Testis (tissue), 3 donors: ENCODE data around the gene MANSC1. TPM values are rescaled to one million over a fixed set of nuclear protein-coding genes. Genes with fewer than 3 reads are reported as not detected.
"Not testable (repeated sequence)": the region's sequence is repeated elsewhere in the genome, so short reads cannot be mapped to it uniquely, and the experiment has no call there.

Experiments used
- DNase-seq: peaks from one replicate; pipeline ENCODE4 v3.0.0-alpha.2; 2019
- H3K27ac ChIP-seq, 2 donors: fragments of 200-600 bp; sonication (generic); one replicate each; pipeline ENCODE4 v1.5.1; 2019
- H3K27me3 ChIP-seq: fragments of 200-600 bp; sonication (generic); one replicate; pipeline ENCODE4 v1.5.1; 2019
- H3K36me3 ChIP-seq: fragments of 200-600 bp; sonication (generic); one replicate; pipeline ENCODE4 v1.5.1; 2017; ENCODE audit warnings: low read depth; ENCODE audit errors: missing control alignments
- H3K4me1 ChIP-seq: fragments of 200-600 bp; sonication (generic); one replicate; pipeline ENCODE4 v1.5.1; 2019
- H3K4me3 ChIP-seq, 2 donors: fragments of 200-600 bp; sonication (generic); one replicate each; pipeline ENCODE4 v1.5.1; 2017 to 2019
- H3K9me3 ChIP-seq: fragments of 200-600 bp; sonication (generic); one replicate; pipeline ENCODE4 v1.5.1; 2017
- CTCF ChIP-seq, 3 experiments: fragments of 450-650 bp in 2 of 3; fragments of 200-600 bp in 1 of 3; sonication (generic) in 1 of 3; IDR thresholded peaks; one replicate each; pipeline ENCODE4 v1.5.1; 2016 to 2019; ENCODE audit warnings: antibody characterized with exemption in 3 of 3, mild to moderate bottlenecking in 2 of 3, moderate library complexity in 1 of 3
- POLR2A ChIP-seq: fragments of 450-650 bp; IDR thresholded peaks from one replicate; pipeline ENCODE4 v1.6.1; 2017; ENCODE audit warnings: antibody characterized with exemption, mild to moderate bottlenecking, moderate library complexity
- WGBS, 2 donors: methylation state at CpG; one replicate each; pipeline ENCODE4 v1.1.5; 2018; 5-methylcytosine and 5-hydroxymethylcytosine counted together
- intact Hi-C: fragments of 100-400 bp; cut with DNase I; formaldehyde crosslinking; loops from one replicate; pipeline ENCODE4 v1.15.1; 2023; ENCODE audit warnings: low total_unique reads
- polyA plus RNA-seq: library from polyadenylated mRNA; stranded (reverse); fragments of 350-450 nt; fragmentation: Illumina TruSeq; extraction: RNeasy Lipid Tissue Mini Kit (QIAGEN cat#74804); gene quantifications from one replicate; pipeline ENCODE4 v1.2.3, GENCODE V29; 2014; ENCODE audit warnings: low read depth, low replicate concordance; ENCODE audit not compliant: insufficient read depth
- total RNA-seq, 2 donors: library from RNA; depleted of rRNA; stranded (reverse); fragments of >200 nt; gene quantifications; one replicate each; pipeline ENCODE4 v1.2.3, GENCODE V29; 2016

The MANSC1 gene
- total and polyA plus RNA-seq, 3 donors from 2014 or later: 24.0 to 30.3 (median 24.7) TPM

- intact Hi-C loops: no loop called here
- H3K9me3 ChIP-seq: no peaks in the 10 kb centered on the region
- H3K27ac ChIP-seq: no peak overlapping the region
- WGBS, 2 donors: 77 to 86% methylated on average over 1 of the region's 1 CpG
- H3K4me1 ChIP-seq: peaks cover 19% of the 10 kb centered on the region
- H3K36me3 ChIP-seq: no peaks in the 10 kb centered on the region
- no peak for DNase-seq
- no peaks in the 10 kb centered on the region for H3K27me3 ChIP-seq
- H3K4me3 ChIP-seq: no peak overlapping the region
- TF ChIP-seq POLR2A: no peak
- TF ChIP-seq CTCF (IDR thresholded peaks at IDR 0.05): no peak
Observed at GRCh38 chr12:12353276-12353675, 3.2 kb upstream of the MANSC1 start.

GRCh38 chr12:12351468-12352185, 1.6 kb upstream of the MANSC1 start:
- 76 to 84% methylated on average over 19 of the region's 19 CpGs for WGBS, 2 donors
- H3K9me3 ChIP-seq, intact Hi-C loops: not testable (repeated sequence)

GRCh38 chr12:12350868-12351463, 924 bp upstream of the MANSC1 start:
- intact Hi-C loops: no loop called here
- H3K27ac ChIP-seq: peak overlapping the region; percentile 61 to 86
- no peak for DNase-seq
- no peaks in the 10 kb centered on the region for H3K36me3 ChIP-seq
- no peaks in the 10 kb centered on the region for H3K27me3 ChIP-seq
- WGBS, 2 donors: 46 to 52% methylated on average over 3 of the region's 3 CpGs
- TF ChIP-seq POLR2A (no peak), CTCF (IDR thresholded peaks at IDR 0.05) (no peak)
- peaks cover 11% of the 10 kb centered on the region for H3K4me1 ChIP-seq
- no peak overlapping the region for H3K4me3 ChIP-seq
- no peaks in the 10 kb centered on the region for H3K9me3 ChIP-seq

More at GRCh38 chr12:12351468-12352185, 1.6 kb upstream of the MANSC1 start:
- H3K4me3 ChIP-seq, H3K27me3 ChIP-seq, DNase-seq, H3K36me3 ChIP-seq: not testable (repeated sequence)
- Histone ChIP-seq H3K4me1 (peaks cover 11% of the 10 kb centered on the region), H3K27ac (peak overlapping the region in 1 of 2 donors; percentile 86)

- intact Hi-C loops: no loop called here
- H3K9me3 ChIP-seq: no peaks in the 10 kb centered on the region
- no peaks in the 10 kb centered on the region for H3K27me3 ChIP-seq
- 81 to 86% methylated on average over 8 of the region's 8 CpGs for WGBS, 2 donors
- no peak for DNase-seq
- TF ChIP-seq POLR2A (no peak), CTCF (IDR thresholded peaks at IDR 0.05) (no peak)
- no peaks in the 10 kb centered on the region for H3K4me1 ChIP-seq
- H3K36me3 ChIP-seq: no peaks in the 10 kb centered on the region
- H3K27ac ChIP-seq: no peak overlapping the region
- H3K4me3 ChIP-seq: no peak overlapping the region
Observed at GRCh38 chr12:12338527-12339168, 11.4 kb downstream of the MANSC1 start.

GRCh38 chr12:12336511-12336910, 13.5 kb downstream of the MANSC1 start:
- H3K27me3 ChIP-seq: no peaks in the 10 kb centered on the region
- no peak for DNase-seq
- no peak overlapping the region for H3K4me3 ChIP-seq
- H3K9me3 ChIP-seq: no peaks in the 10 kb centered on the region
- H3K4me1 ChIP-seq: no peaks in the 10 kb centered on the region
- WGBS, 2 donors: 81 to 95% methylated on average over 1 of the region's 1 CpG
- H3K27ac ChIP-seq: no peak overlapping the region
- intact Hi-C loops: no loop called here
- no peaks in the 10 kb centered on the region for H3K36me3 ChIP-seq
- TF ChIP-seq CTCF (IDR thresholded peaks at IDR 0.05) (no peak), POLR2A (no peak)
